CD4-positive, alpha-beta T cell treated with Interferon gamma for 1 hour (primary cell): Measurements from ENCODE around the gene RFX6.

ENCODE experiments used
- DNase-seq: peaks from one replicate; pipeline ENCODE4 v3.0.0-alpha.2; 2020

The RFX6 gene

DNA sequence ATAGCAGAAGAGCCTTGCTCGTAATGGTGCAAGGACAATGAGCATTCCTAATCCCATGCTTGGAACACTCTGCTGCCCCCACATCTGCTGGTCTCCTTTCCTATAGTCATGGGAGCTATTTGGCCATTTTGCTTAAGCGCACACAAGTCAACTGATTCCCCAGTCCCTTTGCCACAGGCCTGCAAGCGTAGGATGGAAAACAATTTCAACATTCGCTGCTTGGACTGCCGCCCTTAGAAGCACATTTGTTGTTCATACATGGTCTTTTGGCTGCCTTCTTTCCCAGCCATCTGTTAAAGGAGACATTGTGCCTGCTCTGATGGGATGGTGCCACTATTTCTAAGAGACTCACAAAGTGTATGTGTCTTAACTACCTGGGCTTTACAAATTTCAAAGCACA lies 96.9 kb downstream of the RFX6 start:
- DNase-seq = no peak

DNA sequence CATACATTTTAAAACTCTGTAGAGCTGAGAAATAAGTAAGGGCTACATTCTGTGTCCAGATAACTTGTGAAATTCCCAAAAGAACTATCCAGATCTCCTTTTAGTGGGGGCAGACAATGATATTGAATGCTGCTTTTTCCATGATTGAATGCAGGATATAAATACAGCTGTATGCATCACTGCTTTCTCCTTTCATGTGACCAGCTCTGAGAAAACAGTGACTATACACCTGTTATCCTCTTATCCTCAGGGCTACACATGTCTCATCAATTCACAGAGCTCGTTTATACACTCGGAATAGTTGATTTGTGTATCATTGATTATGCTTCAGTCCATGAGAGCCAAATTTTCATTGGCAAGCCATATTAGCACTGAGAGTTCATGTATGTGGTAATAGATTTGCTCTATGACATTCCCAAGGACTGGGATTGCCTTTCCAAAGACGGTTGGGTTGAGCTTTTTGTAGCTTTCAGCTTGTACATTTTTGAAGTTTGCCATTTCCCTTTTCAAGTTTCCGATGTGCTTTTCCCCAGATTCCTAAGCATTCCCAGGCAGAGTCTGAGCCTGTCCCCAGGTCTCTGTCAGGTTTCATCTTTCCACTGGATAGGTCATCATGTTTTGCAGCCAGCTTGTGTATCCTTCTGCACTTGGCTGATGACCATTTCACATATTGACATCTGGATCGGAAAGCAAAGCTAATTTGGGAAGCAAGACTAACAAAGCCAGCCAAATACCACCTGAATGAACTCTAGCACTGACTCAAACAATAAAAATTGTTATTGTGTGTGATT lies 97.7 kb downstream of the RFX6 start:
- DNase-seq = no peak

DNA sequence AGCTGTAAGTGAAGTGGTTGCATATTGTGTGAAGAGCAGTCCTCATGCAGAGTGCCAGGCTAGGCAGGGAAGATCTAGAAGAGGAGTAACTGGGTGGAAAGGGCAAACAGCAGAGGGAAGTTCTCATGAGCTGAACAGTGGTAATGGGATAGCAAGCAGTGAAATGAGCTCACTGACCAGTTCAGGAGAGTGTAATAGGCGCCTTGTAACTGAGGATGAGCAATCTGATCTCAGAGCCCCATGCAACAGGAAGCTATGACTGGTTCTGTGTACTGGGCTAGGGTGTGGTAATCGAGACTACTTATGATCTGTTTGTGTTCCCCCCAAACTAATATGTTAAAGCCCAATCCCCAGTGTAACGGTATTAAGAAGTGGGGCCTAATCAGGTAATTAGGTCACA lies 98.6 kb downstream of the RFX6 start:
- no peak for DNase-seq

DNA sequence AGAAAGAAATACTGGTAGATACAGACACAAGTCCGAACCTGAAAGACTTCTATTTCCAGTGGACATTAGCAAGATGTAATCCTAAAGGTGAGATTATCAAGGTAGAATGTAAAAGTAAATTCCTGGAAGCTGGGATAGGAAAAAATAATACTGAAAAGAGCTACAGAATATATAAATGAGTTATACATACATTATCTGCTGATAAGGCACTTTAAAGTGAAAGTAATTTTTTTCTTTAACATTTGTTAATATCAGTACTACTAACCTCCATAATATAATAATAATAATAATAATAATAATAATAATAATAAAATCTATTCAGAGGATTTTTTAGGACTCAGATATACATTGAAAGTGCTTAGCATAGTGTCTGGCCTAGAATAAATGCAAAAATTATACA lies 102.5 kb downstream of the RFX6 start:
- DNase-seq = no peak
